ENCODE data around the gene TRAF3.
"Not testable (repeated sequence)": the region's sequence is repeated elsewhere in the genome, so short reads cannot be mapped to it uniquely, and the experiment has no call there.

The TRAF3 gene

DNA sequence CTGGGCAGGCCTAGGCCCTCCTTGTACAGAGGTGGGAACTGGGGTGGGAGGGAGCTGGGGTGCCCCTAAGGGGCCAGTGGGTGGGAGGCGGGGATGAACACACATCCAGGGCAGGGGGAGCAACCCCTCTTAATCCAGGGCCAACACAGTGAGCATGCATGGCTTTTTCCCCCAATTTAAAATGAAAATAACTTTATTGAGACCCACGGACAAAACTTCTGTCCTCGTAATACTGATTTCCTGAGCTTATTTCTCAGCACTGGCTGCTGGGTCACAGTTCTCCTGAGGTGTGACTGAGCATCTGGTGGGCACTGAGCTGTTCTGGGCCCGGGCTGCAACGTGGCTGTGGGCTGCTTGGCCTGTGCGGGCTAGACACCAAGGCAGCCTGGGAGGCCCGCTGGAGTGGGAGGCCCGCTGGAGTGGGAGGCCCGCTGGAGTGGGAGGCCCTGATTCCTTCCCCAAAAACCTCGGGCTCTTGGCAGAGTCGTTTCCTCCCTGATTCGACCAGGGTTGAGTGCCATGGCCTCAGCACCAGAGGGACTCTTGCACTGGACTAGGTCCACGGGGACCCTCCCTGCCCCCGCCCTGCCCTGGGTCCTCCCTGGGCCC, 24.9 kb upstream of the TRAF3 start:
- DNase-seq: no peak

DNA sequence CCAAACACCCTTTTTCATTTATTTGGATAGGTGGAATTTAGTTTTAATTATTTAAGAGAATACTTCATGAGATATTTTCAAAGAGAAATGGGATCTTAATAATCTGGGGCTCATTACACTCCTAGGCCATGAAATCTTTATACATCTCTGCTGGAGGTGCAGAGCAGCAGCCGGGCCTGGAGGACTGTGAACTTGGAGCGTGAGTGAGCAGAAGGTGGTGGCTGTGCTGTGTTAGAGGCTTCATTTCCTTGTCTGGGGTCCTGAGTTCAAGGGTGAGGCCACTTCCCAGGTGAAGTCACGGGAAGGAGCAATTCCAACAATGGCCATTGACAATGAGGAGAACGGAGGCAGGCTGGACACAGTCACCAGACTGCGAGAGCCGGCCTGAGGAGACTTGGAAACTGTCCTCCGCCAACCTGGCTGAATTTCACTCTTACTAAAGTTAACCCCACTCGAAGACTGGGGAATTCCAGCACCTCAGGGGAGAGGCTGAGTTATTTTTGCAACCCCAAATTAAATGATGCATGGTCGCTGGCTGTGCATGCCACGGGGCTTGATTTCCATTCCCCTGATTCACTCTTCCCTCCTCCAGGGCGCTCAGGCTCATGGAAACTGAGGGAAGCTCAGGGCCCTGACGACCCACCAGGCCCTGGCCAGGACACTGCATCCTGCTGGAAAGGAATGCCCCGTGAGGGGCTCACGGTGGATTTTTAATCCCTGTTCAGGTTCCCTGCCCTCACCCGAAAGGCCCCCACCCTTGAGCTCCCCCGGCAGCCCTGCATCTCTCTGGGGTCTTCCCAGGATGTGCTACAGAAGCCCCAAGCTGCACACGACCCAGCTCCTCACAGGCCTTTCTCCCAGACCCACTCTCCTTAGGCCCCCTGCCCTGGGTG, 22.6 kb upstream of the TRAF3 start:
- no peak for DNase-seq

DNA sequence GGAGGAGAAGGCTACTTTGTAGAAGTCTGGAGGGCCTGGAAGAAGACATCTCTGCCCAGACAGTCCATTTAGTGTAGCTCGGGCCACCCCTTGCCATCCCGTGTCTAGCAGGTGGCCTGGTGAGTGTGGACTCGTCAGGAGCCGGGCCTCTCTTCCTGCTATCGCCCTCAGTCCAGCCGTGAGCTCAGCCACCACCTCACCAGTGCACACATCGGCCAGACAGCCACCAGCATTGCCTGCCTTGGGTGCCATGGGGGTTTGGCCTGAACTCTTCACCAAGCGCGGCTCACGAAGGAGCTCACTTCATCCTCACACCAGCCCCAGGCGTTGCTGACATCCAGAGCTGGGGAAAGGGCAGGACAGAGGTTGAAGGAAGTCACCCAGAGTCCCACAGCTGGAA, 19.6 kb upstream of the TRAF3 start:
- DNase-seq: no peak

- no peak for DNase-seq
Observed at GRCh38 chr14:102758087-102758486, 19.2 kb upstream of the TRAF3 start.

DNA sequence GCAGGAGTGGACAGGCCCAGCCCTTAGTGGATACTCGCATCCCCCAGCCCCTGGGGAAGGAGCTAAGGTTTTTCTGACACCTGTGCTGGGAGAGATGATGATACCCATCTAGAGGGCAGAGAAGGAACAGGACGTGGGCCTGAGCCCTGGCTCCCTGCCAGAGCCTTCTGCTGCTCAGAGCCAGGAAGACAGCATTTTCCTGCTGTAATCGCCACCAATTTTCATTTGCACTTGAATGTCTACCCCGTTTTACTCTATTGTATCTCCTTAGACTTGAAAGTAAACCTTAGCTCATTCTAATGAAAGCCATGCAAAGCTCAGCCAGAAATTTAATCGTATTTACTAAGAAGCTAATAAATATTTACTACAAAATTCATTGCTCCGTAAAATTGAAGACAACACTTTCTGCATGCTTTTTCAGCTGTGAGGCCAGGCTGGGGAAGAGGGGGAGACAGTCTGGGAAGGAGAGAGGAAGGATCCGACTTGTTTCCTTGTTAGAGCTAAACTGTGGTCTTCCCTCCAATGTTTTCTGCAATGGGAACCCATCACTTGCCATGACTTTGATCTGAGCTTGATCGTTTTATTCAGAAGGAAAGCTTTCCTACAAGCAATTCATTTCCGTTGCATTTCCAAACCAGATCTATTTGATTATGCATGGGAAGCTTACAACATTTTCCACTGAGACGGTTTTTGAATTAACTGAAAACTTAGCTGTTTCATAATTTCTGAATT, 17.6 kb upstream of the TRAF3 start:
- DNase-seq: peak; percentile 49 to 83

DNA sequence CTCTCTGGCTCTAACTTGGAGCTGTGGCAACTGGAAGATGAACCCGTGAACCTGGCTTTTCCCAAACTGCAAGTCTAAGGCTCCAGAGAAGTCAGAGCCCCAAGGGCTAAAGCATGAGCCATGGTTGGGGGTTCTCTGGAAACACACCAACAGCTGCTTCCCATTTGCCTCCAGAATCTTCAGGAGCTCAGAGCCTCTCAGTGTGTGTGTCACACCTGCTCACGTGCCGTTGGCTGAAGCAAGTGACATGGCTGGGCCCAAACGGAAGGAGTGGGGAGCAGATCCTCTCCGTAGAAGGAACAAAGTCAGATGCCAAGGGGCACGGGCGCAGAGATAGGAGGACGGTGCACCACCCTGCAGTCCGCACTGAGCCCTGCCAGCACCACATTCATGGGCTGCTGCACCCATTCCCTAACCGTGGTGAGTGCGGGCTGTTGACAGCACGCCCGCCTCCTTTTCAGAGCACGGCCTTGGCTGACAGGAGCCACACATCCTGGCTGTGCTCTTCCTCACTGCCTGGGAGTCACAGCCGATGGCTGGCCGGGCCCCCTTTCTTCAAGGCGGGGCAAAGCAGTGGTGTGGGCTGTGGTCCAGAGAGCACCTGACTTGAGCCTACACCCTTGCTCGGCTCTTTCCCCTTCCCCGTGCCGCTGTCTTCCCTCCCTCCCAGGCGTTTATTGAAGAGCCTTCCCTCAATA, 16.6 kb upstream of the TRAF3 start:
- peak in 1 of 2 experiments; percentile 44 for DNase-seq

- DNase-seq: no peak
Observed at GRCh38 chr14:102761206-102761605, 16.0 kb upstream of the TRAF3 start.

DNA sequence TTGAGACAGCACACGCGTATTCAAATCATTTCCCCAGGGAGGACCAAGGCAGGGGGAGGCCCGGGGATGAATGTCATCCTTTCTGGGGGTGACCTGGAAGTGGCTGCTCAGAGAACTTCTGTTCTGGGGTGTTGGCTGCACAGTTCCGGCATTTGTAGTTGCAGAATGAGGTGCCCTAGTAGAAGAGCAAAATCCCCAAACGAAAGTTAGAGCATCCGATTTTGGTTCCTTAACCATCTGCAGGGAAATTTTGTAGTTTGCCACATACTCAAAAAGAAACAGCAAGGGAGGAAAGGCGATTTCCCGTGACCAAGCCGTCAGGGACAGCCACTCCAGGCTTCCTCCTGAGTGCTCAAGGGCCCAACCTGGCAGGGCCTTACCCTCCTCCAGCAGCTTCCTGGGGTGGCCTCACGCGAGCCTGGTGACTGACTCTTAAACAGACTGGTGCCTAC, 13.0 kb upstream of the TRAF3 start:
- DNase-seq: no peak

DNA sequence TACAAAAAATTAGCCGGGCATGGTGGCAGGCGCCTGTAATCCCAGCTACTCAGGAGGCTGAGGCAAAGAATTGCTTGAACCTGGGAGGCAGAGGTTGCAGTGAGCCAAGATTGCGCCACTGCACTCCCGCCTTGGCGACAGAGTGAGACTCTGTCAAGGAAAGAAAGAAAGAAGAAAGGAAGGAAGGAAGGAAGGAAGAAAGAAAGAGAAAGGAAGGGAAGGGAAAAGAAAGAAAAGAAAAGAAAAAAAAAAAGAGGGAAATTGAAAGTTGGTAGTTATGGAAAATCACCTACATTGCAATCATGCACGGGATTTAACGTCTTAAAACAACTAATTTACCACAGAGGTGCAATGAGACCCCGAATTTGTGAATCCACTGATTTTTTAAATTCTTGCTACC, 11.5 kb upstream of the TRAF3 start:
- not testable (repeated sequence) for DNase-seq

DNA sequence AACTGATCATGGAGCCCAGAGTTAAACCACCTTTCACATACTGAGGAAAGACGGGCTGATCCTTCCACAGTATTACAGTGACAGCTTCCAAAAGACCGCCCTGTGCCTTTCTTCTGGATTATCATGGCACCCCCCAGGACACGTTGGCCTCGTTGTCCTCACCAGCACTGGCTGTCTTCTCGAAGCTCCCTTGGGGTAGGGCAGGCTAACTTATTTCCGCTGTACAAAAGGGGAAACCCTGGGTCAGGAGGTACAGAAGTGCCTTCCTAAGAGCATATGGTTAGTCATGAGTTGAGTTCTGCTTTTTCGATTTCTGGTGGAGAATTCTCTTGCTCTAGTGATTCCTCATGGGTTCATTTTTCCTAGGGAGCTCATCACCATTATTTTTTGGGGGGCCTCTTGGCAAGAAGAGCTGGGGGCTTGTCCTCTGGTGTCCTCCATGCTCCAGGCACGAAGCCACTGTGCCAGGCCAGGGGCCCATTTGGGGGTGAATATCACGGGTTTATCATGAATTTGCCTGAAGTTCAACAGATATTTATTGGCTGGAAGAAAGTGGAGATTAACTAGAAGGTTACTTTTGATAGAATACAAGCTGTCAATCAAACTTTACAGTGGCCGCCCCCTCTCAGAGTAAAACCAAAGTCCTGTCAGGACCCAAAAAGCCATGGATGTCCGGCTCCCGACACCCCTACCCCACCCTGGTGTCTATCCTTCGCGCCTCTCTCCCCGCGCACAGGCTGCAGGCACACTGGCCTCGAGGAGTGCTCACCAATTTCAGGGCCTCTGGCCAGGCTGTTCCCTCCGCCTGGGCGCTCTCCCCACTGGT, 8.8 kb upstream of the TRAF3 start:
- DNase-seq: no peak

GRCh38 chr14:102769049-102769327, 8.3 kb upstream of the TRAF3 start:
- no peak for DNase-seq

DNA sequence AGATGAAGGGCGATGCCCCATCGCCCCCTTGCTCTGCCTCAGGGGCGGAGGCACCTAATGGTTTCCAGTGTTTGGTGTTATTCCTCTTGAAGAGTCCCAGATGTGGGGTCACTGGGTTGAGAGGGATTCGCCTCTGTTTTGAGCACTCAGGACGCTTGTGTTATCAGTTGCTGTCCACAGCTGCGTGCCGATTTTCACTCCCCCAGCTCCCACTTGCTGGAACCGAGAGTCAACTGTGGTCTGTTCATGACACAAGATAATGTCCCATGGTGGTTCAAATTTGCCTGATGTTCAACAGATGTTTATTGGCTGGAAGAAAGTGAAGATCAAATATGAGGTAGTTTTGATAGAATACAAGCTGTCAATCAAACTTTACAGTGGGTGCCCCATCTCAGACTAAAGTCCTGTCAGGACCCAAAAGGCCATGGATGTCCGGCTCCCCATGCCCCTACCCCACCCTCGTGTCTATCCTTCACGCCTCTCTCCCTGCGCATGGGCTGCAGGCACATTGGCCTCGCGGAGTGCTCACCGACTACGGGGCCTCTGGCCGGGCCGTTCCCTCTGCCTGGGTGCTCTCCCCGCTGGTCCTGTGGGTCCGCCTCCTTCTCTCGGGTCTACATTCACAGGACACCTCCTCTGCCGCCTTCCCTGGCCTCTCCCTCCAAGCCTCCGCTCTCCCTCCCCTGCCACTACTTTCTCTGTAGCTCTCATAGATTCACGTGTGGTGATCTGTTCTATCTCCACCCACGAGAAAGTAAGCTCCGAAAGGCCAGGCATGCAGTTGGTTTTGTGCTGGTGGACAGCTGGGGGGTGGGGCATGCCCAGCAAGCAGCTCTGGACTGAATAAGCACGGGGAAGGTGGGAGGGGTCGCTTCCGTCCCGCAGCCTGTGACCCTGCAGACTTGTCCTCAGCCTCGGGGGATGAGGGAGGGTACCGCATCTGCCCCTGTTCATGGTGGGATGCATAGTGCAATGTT, 6.8 kb upstream of the TRAF3 start:
- no peak for DNase-seq

DNA sequence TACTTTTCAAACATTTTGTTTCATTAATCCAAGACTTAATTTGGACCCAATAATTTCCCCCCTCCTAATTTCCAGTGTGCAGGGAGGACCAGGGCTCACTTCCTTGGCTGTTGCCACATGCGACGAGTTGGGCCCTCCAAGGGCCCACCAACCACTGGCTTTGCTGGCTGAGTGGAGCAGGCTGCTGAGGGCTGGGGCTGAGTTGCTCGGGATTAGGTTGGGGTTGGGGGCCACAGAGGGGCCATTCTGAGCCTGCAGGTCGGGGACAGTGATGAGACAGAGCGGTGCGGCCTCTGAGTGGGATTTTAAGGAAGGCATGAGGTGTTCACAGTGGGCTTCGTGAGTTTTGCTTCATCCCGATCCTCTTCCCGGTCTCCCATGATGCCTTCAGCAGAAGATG, 6.1 kb upstream of the TRAF3 start:
- no peak for DNase-seq

- DNase-seq: peak; percentile 48 to 86
Observed at GRCh38 chr14:102772781-102773570, 4.3 kb upstream of the TRAF3 start.

GRCh38 chr14:102774391-102775153, 2.7 kb upstream of the TRAF3 start:
- peak; percentile 72 to 83 for DNase-seq

GRCh38 chr14:102775855-102776760, 1.1 kb upstream of the TRAF3 start:
- peak in 1 of 2 experiments; percentile 31 for DNase-seq

- no peak for DNase-seq
Observed at GRCh38 chr14:102777711-102778337, 575 bp downstream of the TRAF3 start.
